ENCODE measurements around the gene MYH11. TPM values are rescaled to one million over a fixed set of nuclear protein-coding genes. Genes with fewer than 3 reads are reported as not detected.
"Not testable (repeated sequence)": the region's sequence is repeated elsewhere in the genome, so short reads cannot be mapped to it uniquely, and the experiment has no call there.

Gene MYH11
- total and polyA plus RNA-seq, 8 donors = 47.3 to 208 (median 124) TPM

- H3K27me3 ChIP-seq = no peaks in the 10 kb centered on the region
- H3K9me3 ChIP-seq = no peaks in the 10 kb centered on the region
- no peak for ATAC-seq
- no peaks in the 10 kb centered on the region for H3K4me1 ChIP-seq
- DNase-seq = no peak
- TF ChIP-seq, protein P1, sequence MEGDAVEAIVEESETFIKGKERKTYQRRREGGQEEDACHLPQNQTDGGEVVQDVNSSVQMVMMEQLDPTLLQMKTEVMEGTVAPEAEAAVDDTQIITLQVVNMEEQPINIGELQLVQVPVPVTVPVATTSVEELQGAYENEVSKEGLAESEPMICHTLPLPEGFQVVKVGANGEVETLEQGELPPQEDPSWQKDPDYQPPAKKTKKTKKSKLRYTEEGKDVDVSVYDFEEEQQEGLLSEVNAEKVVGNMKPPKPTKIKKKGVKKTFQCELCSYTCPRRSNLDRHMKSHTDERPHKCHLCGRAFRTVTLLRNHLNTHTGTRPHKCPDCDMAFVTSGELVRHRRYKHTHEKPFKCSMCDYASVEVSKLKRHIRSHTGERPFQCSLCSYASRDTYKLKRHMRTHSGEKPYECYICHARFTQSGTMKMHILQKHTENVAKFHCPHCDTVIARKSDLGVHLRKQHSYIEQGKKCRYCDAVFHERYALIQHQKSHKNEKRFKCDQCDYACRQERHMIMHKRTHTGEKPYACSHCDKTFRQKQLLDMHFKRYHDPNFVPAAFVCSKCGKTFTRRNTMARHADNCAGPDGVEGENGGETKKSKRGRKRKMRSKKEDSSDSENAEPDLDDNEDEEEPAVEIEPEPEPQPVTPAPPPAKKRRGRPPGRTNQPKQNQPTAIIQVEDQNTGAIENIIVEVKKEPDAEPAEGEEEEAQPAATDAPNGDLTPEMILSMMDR (IDR thresholded peaks at IDR 0.05) = no peak
- H3K27ac ChIP-seq = no peak overlapping the region
- H3K4me3 ChIP-seq = no peak overlapping the region
- intact Hi-C loops (cut with DNase I) = no loop called here
- no peaks in the 10 kb centered on the region for H3K36me3 ChIP-seq
These were observed 198.7 kb downstream of the MYH11 start for GRCh38 chr16:15658149-15658548.

- H3K27ac ChIP-seq; DNase-seq; H3K9me3 ChIP-seq; intact Hi-C loops (cut with DNase I); H3K36me3 ChIP-seq; ATAC-seq; H3K27me3 ChIP-seq; H3K4me3 ChIP-seq: not testable (repeated sequence)
- peaks cover 3 to 24% of the 10 kb centered on the region in 2 donors for H3K4me1 ChIP-seq
These were observed 201.3 kb downstream of the MYH11 start for GRCh38 chr16:15655561-15655960.

- no peak for ATAC-seq
- no peaks in the 10 kb centered on the region for H3K27me3 ChIP-seq
- peaks cover 3 to 26% of the 10 kb centered on the region in 2 donors for H3K4me1 ChIP-seq
- TF ChIP-seq, protein P1 (IDR thresholded peaks at IDR 0.05) = no peak
- H3K27ac ChIP-seq = no peak overlapping the region
- no peak overlapping the region for H3K4me3 ChIP-seq
- intact Hi-C loops (cut with DNase I) = no loop called here
- H3K36me3 ChIP-seq = no peaks in the 10 kb centered on the region
- DNase-seq = no peak
- H3K9me3 ChIP-seq = no peaks in the 10 kb centered on the region
These were observed 202.2 kb downstream of the MYH11 start for GRCh38 chr16:15654591-15654990.

GRCh38 chr16:15653227-15653626, 203.6 kb downstream of the MYH11 start:
- intact Hi-C loops (cut with DNase I) = no loop called here
- Histone ChIP-seq H3K27ac (no peak overlapping the region), H3K36me3 (no peaks in the 10 kb centered on the region), H3K9me3 (no peaks in the 10 kb centered on the region), H3K4me1 (peaks cover 3 to 33% of the 10 kb centered on the region in 2 donors), H3K27me3 (no peaks in the 10 kb centered on the region), H3K4me3 (no peak overlapping the region)
- TF ChIP-seq, protein P1 (IDR thresholded peaks at IDR 0.05) = no peak
- DNase-seq = peak in 1 of 4 donors; percentile 63
- no peak for ATAC-seq

Other genes starting within 250 kb of the MYH11 start
- 10 to 100 TPM; 72.3 to 86.1 TPM for gene MARF1, start 213.9 kb downstream of the MYH11 start, total RNA-seq
- 10 to 100 TPM; 60.1 to 78.2 (median 67.6) TPM for gene MARF1, start 213.9 kb downstream of the MYH11 start, polyA plus RNA-seq (ENCODE audit: insufficient read length in 6 of 6)
- gene NDE1, start 206.8 kb downstream of the MYH11 start, total RNA-seq = 10 to 100 TPM; 37.1 to 37.6 TPM
- gene NDE1, start 206.8 kb downstream of the MYH11 start, polyA plus RNA-seq (ENCODE audit: insufficient read length in 6 of 6) = 10 to 100 TPM; 46.6 to 71.7 (median 54.0) TPM
- gene CEP20, start 31.6 kb upstream of the MYH11 start, total RNA-seq = 10 to 100 TPM; 22.7 to 26.2 TPM
- gene CEP20, start 31.6 kb upstream of the MYH11 start, polyA plus RNA-seq (ENCODE audit: insufficient read length in 6 of 6) = 10 to 100 TPM; 34.1 to 44.6 (median 38.5) TPM
- 10 to 100 TPM; 33.3 to 44.6 TPM for gene ABCC1, start 92.6 kb upstream of the MYH11 start, total RNA-seq
- 10 to 100 TPM; 29.3 to 32.5 (median 31.0) TPM for gene ABCC1, start 92.6 kb upstream of the MYH11 start, polyA plus RNA-seq (ENCODE audit: insufficient read length in 6 of 6)